H1 (cell line): ENCODE data around the gene TRIM47. TPM values are rescaled to one million over a fixed set of nuclear protein-coding genes. Genes with fewer than 3 reads are reported as not detected.

Experiments used
- CTCF ChIA-PET: fragments of 300-600 bp; sonication (Branson Sonifier 250); formaldehyde crosslinking; loops from one replicate; lab custom pipeline; 2021; ENCODE audit not compliant: partially characterized antibody; lab: Charles Lee
- POLR2A ChIA-PET: fragments of 300-600 bp; sonication (Branson Sonifier 250); formaldehyde crosslinking; loops from one replicate; lab custom pipeline; 2021; ENCODE audit warnings: inconsistent platforms; ENCODE audit not compliant: partially characterized antibody; lab: Charles Lee
- DNase-seq, 2 experiments: peaks; one replicate each; pipeline versions ENCODE4 v3.0.0 to v3.0.0-alpha.2; 2010 to 2022; ENCODE audit warnings: low spot score in 2 of 2, low read depth in 1 of 2, mixed read lengths in 1 of 2
- FAIRE-seq: peaks from 2 replicates; lab custom pipeline; 2011; peaks lifted over from hg19 to GRCh38; lab: Jason Lieb, UNC
- H2AFZ ChIP-seq: 2 replicates; pipeline ENCODE4 v1.8.1; 2012; ENCODE audit warnings: low read length, inconsistent platforms
- H2AK5ac ChIP-seq: 2 replicates; pipeline ENCODE4 v1.6.1; 2013; ENCODE audit warnings: low read depth, low read length
- H2BK120ac ChIP-seq: replicated peaks from 2 replicates; pipeline ENCODE3; 2013; ENCODE audit warnings: low read depth, low read length, inconsistent platforms
- H2BK12ac ChIP-seq: 2 replicates; pipeline ENCODE4 v1.6.1; 2013; ENCODE audit warnings: low read depth, low read length
- H2BK15ac ChIP-seq: 2 replicates; pipeline ENCODE4 v1.6.1; 2013; ENCODE audit warnings: low read length
- H2BK20ac ChIP-seq: 2 replicates; pipeline ENCODE4 v1.6.1; 2013; ENCODE audit warnings: low read length
- H2BK5ac ChIP-seq: 2 replicates; pipeline ENCODE4 v1.6.1; 2013; ENCODE audit warnings: low read depth, low read length
- H3K14ac ChIP-seq: 2 replicates; pipeline ENCODE4 v1.6.1; 2013; ENCODE audit warnings: inconsistent platforms; ENCODE audit not compliant: insufficient read length
- H3K18ac ChIP-seq: 2 replicates; pipeline ENCODE4 v1.6.1; 2013; ENCODE audit warnings: low read length; ENCODE audit errors: extremely low read depth
- H3K23ac ChIP-seq: 2 replicates; pipeline ENCODE4 v1.6.1; 2013; ENCODE audit warnings: inconsistent platforms; ENCODE audit not compliant: insufficient read length
- H3K23me2 ChIP-seq: 2 replicates; pipeline ENCODE4 v1.6.1; 2013; ENCODE audit warnings: low read depth, low read length
- H3K27ac ChIP-seq: 2 replicates; pipeline ENCODE4 v1.6.1; 2011; ENCODE audit warnings: low read depth, low read length, inconsistent platforms
- H3K27me3 ChIP-seq, 4 experiments: replicated peaks in 1 of 4; 1 replicate in 1 of 4; 2 replicates in 3 of 4; pipeline versions ENCODE4 v1.6.1 to v1.8.1; 2011 to 2013; ENCODE audit warnings: low read length in 3 of 4, mild to moderate bottlenecking in 3 of 4, inconsistent platforms in 2 of 4, mixed read lengths in 2 of 4, moderate library complexity in 1 of 4; ENCODE audit not compliant: control insufficient read depth in 3 of 4, insufficient read depth in 3 of 4; ENCODE audit errors: extremely low read depth in 1 of 4
- H3K36me3 ChIP-seq, 4 experiments: 2 replicates each; pipeline versions ENCODE4 v1.6.1 to v1.8.1; 2011 to 2013; ENCODE audit warnings: mild to moderate bottlenecking in 4 of 4, low read length in 3 of 4, moderate library complexity in 2 of 4, control low read depth in 1 of 4, inconsistent platforms in 1 of 4; ENCODE audit not compliant: insufficient read depth in 4 of 4, control insufficient read depth in 2 of 4
- H3K4ac ChIP-seq: replicated peaks from 2 replicates; pipeline ENCODE3; 2013; ENCODE audit warnings: low read length, low read depth, mixed read lengths, inconsistent platforms; ENCODE audit not compliant: insufficient read length
- H3K4me1 ChIP-seq, 4 experiments: replicated peaks in 1 of 4; 1 replicate in 1 of 4; 2 replicates in 3 of 4; pipeline versions ENCODE4 v1.6.1 to v1.8.1; 2011 to 2013; ENCODE audit warnings: low read length in 3 of 4, inconsistent platforms in 2 of 4, mixed read lengths in 1 of 4; ENCODE audit not compliant: insufficient read depth in 4 of 4, control insufficient read depth in 3 of 4
- H3K4me2 ChIP-seq, 2 experiments: 2 replicates each; pipeline versions ENCODE4 v1.6.1 to v1.8.1; 2011 to 2013; ENCODE audit warnings: low read depth in 2 of 2, low read length in 2 of 2, control low read depth in 1 of 2, inconsistent platforms in 1 of 2, mild to moderate bottlenecking in 1 of 2; ENCODE audit not compliant: insufficient read depth in 1 of 2
- H3K4me3 ChIP-seq, 4 experiments: fragments of 200-600, 300-600 bp in 1 of 4; sonication (generic), shearing (Covaris generic), sonication (Bioruptor Twin) in 1 of 4; 2 replicates each; pipeline versions ENCODE4 v1.5.1 to v1.8.1; 2011 to 2016; ENCODE audit warnings: low read length in 4 of 4, low read depth in 3 of 4, control low read depth in 2 of 4, inconsistent platforms in 2 of 4, mild to moderate bottlenecking in 2 of 4, mixed read lengths in 1 of 4, moderate library complexity in 1 of 4; ENCODE audit not compliant: insufficient read depth in 2 of 4; ENCODE audit errors: extremely low read depth in 1 of 4
- H3K56ac ChIP-seq: replicated peaks from 2 replicates; pipeline ENCODE3; 2013; ENCODE audit warnings: low read depth, mild to moderate bottlenecking, mixed read lengths, low read length, inconsistent platforms; ENCODE audit not compliant: insufficient read length
- H3K79me1 ChIP-seq: 2 replicates; pipeline ENCODE4 v1.6.1; 2013; ENCODE audit warnings: low read depth, low read length, control low read depth
- H3K79me2 ChIP-seq, 2 experiments: 2 replicates each; pipeline versions ENCODE4 v1.6.1 to v1.8.1; 2012 to 2013; ENCODE audit warnings: low read length in 2 of 2, mild to moderate bottlenecking in 2 of 2, inconsistent platforms in 1 of 2; ENCODE audit not compliant: insufficient read depth in 2 of 2, control insufficient read depth in 1 of 2
- H3K9ac ChIP-seq, 4 experiments: replicated peaks in 1 of 4; 1 replicate in 1 of 4; 2 replicates in 3 of 4; pipeline versions ENCODE4 v1.6.1 to v1.8.1; 2011 to 2013; ENCODE audit warnings: low read depth in 3 of 4, low read length in 3 of 4, control low read depth in 2 of 4, mild to moderate bottlenecking in 2 of 4, moderate library complexity in 2 of 4, inconsistent platforms in 1 of 4; ENCODE audit errors: extremely low read depth in 1 of 4
- H3K9me3 ChIP-seq, 2 experiments: 2 replicates each; pipeline versions ENCODE4 v1.6.1 to v1.8.1; 2012 to 2013; ENCODE audit warnings: mild to moderate bottlenecking in 2 of 2, moderate library complexity in 2 of 2, control low read depth in 1 of 2, inconsistent platforms in 1 of 2, low read depth in 1 of 2, low read length in 1 of 2, mixed read lengths in 1 of 2; ENCODE audit not compliant: insufficient read depth in 2 of 2
- H4K20me1 ChIP-seq, 2 experiments: replicated peaks in 1 of 2; 2 replicates each; pipeline versions ENCODE3 to v1.8.1; 2011 to 2013; ENCODE audit warnings: inconsistent platforms in 2 of 2, low read length in 2 of 2, mild to moderate bottlenecking in 1 of 2; ENCODE audit not compliant: insufficient read depth in 2 of 2, control insufficient read depth in 1 of 2
- H4K5ac ChIP-seq: 2 replicates; pipeline ENCODE4 v1.6.1; 2013; ENCODE audit warnings: low read length, low read depth, mixed read lengths, inconsistent platforms; ENCODE audit not compliant: insufficient read length
- H4K8ac ChIP-seq: 2 replicates; pipeline ENCODE4 v1.8.0; 2013; ENCODE audit warnings: mild to moderate bottlenecking, moderate library complexity, low read length, inconsistent platforms; ENCODE audit not compliant: insufficient read depth; ENCODE audit errors: extremely low read depth
- H4K91ac ChIP-seq: replicated peaks from 2 replicates; pipeline ENCODE3; 2013; ENCODE audit warnings: low read length, mixed read lengths, inconsistent platforms; ENCODE audit not compliant: insufficient read length
- CBX5 ChIP-seq: fragments of 300-800, 300-1000 bp; sonication (generic); IDR thresholded peaks from 2 replicates; pipeline ENCODE4 v1.7.1; 2016; ENCODE audit warnings: antibody characterized with exemption, low read length, low read depth
- CTCF ChIP-seq, 3 experiments: IDR thresholded peaks; 1 replicate in 2 of 3; 2 replicates in 1 of 3; pipeline versions ENCODE4 v1.5.1 to v1.6.1; 2011; ENCODE audit warnings: low read length in 3 of 3, mild to moderate bottlenecking in 3 of 3, inconsistent platforms in 2 of 3, low read depth in 1 of 3, moderate library complexity in 1 of 3; ENCODE audit not compliant: insufficient read depth in 1 of 3; ENCODE audit errors: control extremely low read depth in 1 of 3
- RAD21 ChIP-seq, 2 experiments: IDR thresholded peaks in 1 of 2; conservative IDR thresholded peaks in 1 of 2; 2 replicates each; pipeline ENCODE4 v1.6.1; 2011; ENCODE audit warnings: low read depth in 2 of 2, low read length in 2 of 2, improper control_type of control experiment in 1 of 2, inconsistent platforms in 1 of 2, mild to moderate bottlenecking in 1 of 2, moderate library complexity in 1 of 2
- TCF12 ChIP-seq: IDR thresholded peaks from 2 replicates; pipeline ENCODE4 v1.6.1; 2011; ENCODE audit warnings: low read depth, mild to moderate bottlenecking, low read length
- WGBS, 2 experiments: shearing (Covaris generic) in 1 of 2; methylation state at CpG; one replicate each; pipeline versions ENCODE4 v1.1.6 to v1.1.7; 2013 to 2015; ENCODE audit warnings: low lambda C conversion rate in 2 of 2, mixed read lengths in 2 of 2, inconsistent platforms in 1 of 2, low coverage in 1 of 2, missing lambda C conversion rate in 1 of 2; ENCODE audit not compliant: insufficient replicate concordance in 2 of 2, insufficient coverage in 1 of 2, insufficient read length in 1 of 2; ENCODE audit errors: extremely low coverage in 1 of 2, missing lambda C conversion rate in 1 of 2; 5-methylcytosine and 5-hydroxymethylcytosine counted together
- polyA plus RNA-seq, 7 experiments: library from polyadenylated mRNA; depleted of rRNA in 3 of 7; stranded (reverse) in 5 of 7; unstranded in 2 of 7; fragments of >200 nt in 5 of 7; fragments of 200-250 nt in 2 of 7; gene quantifications; 1 replicate in 5 of 7; 2 replicates in 1 of 7; 4 replicates in 1 of 7; pipeline versions ENCODE4 v1.2.1 to v1.2.3, GENCODE V29; 2011 to 2013; ENCODE audit warnings: missing spikeins in 2 of 7, mixed read lengths in 2 of 7
- total RNA-seq: library from RNA; stranded (reverse); fragmentation: NEBNext Ultra II Directional; extraction: Animal tissue kit (Norgen Biotek cat#: 25700); gene quantifications from 2 replicates; pipeline ENCODE4 v1.2.1, GENCODE V29; 2021

Gene TRIM47
- total and polyA plus RNA-seq, 2 of the 8 experiments (the other 6 are each of a cell fraction or from before 2014, with no cell fraction given) = 6.3 to 6.4 TPM

- H2BK120ac ChIP-seq = no peak overlapping the region
- H2BK12ac ChIP-seq = no peak overlapping the region
- H4K8ac ChIP-seq = peak overlapping the region; percentile 90
Observed at GRCh38 chr17:75848523-75849278, 29.7 kb downstream of the TRIM47 start.

More at GRCh38 chr17:75848523-75849278, 29.7 kb downstream of the TRIM47 start:
- Histone ChIP-seq H3K14ac (no peak overlapping the region), H3K4me1 (peaks cover 0 to 8% (median 6%) of the 10 kb centered on the region in 4 experiments; a peak in 4 of 7 replicates), H4K20me1 (peaks cover 4 to 5% of the 10 kb centered on the region in 2 experiments), H3K4me3 (no peak overlapping the region), H3K56ac (no peak overlapping the region), H3K27me3 (no peaks in the 10 kb centered on the region), H3K23ac (no peak overlapping the region), H3K4me2 (no peak overlapping the region), H3K4ac (no peak overlapping the region), H2AFZ (no peak overlapping the region), H2AK5ac (no peak overlapping the region), H3K9me3 (no peaks in the 10 kb centered on the region), H3K36me3 (peaks cover 7 to 36% (median 28%) of the 10 kb centered on the region in 4 experiments), H4K5ac (no peak overlapping the region), H2BK15ac (no peak overlapping the region), H3K18ac (no peak overlapping the region), H3K27ac (0 out of 2 replicates have a peak overlapping the region, but pooled peaks have one; percentile 11), H4K91ac (no peak overlapping the region), H2BK5ac (no peak overlapping the region), H2BK20ac (no peak overlapping the region), H3K79me1 (peaks cover 2% of the 10 kb centered on the region; the same call in 1 of the 2 replicates), H3K79me2 (no peaks in the 10 kb centered on the region; a peak in 1 of 4 replicates), H3K9ac (no peak overlapping the region), H3K23me2 (no peaks in the 10 kb centered on the region)
- POLR2A ChIA-PET = interaction anchor here (0.5 to 4.3 kb wide), 12 partner anchors 7 to 178 kb away, joined by 3 to 28 read pairs (median 4); partner anchors contain the start of genes MRPL38, TRIM47 and WBP2
- 64% methylated on average over 15 of the region's 16 CpGs; no CpG with 5 or more reads in 1 of the 2 experiments for WGBS, 2 experiments
- CTCF ChIA-PET = interaction anchor here (0.8 to 27.2 kb wide), 21 partner anchors 10 to 244 kb away, joined by 3 to 563 read pairs (median 4); partner anchors contain the start of genes UNK and WBP2
- FAIRE-seq (no peak), DNase-seq (peak; percentile 60 to 98)
- no peak for TF ChIP-seq CBX5
- TF ChIP-seq RAD21 (IDR thresholded peaks at IDR 0.05 in 1 of 2, conservative IDR thresholded peaks at IDR 0.05 in 1 of 2; ENCODE audit: low read depth in 2 of 2, low read length in 2 of 2) = peak; percentile 39 to 61; a peak in 3 of 4 replicates
- peak; percentile 77 to 85 (median 80) for TF ChIP-seq CTCF (IDR thresholded peaks at IDR 0.05; ENCODE audit: control extremely low read depth in 1 of 3, insufficient read depth in 1 of 3, low read depth in 1 of 3, low read length in 3 of 3)
- TF ChIP-seq TCF12 = 0 out of 2 replicates have a peak, but pooled peaks have one; percentile 46
- TF ChIP-seq, all 59 proteins: peak for 3
